ENCODE data around the gene DHX29.

DHX29 gene

DNA sequence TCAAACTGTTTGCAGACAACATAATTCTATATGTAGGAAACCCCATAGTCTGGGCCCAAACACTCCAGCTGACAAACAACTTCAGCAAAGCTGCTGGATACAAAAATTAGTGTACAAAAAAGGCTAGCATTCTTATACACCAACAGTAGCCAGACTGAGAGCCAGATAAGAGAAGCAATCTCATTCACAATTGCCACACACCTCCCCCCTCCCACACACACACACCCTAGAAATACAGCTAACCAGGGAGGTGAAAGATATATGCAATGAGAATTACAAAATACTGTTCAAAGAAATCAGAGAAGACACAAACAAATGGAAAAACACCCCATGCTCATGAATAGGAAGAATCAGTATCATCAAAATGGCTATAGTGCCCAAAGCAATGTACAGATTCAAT lies 9.3 kb upstream of the DHX29 start:
- DNase-seq (ENCODE audit: low read depth) = no peak
- TF ChIP-seq, protein P1, sequence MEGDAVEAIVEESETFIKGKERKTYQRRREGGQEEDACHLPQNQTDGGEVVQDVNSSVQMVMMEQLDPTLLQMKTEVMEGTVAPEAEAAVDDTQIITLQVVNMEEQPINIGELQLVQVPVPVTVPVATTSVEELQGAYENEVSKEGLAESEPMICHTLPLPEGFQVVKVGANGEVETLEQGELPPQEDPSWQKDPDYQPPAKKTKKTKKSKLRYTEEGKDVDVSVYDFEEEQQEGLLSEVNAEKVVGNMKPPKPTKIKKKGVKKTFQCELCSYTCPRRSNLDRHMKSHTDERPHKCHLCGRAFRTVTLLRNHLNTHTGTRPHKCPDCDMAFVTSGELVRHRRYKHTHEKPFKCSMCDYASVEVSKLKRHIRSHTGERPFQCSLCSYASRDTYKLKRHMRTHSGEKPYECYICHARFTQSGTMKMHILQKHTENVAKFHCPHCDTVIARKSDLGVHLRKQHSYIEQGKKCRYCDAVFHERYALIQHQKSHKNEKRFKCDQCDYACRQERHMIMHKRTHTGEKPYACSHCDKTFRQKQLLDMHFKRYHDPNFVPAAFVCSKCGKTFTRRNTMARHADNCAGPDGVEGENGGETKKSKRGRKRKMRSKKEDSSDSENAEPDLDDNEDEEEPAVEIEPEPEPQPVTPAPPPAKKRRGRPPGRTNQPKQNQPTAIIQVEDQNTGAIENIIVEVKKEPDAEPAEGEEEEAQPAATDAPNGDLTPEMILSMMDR (IDR thresholded peaks at IDR 0.05; ENCODE audit: low read depth, low read length, missing control alignments) = no peak

DNA sequence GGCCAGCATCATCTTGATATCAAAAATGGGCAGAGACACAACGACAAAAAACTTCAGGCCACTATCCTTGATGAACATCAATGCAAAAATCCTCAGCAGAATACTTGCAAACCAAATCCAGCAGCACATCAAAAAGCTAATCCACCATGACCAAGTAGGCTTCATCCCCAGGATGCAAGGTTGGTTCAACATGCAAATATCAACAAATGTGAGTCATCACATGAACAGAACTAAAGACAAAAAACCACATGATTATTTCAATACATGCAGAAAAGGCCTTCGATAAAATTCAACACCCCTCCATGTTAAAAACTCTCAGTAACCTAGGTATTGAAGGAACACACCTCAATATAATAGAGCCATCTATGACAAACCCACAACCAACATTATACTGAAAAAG lies 8.8 kb upstream of the DHX29 start:
- no peak overlapping the region for H3K4me3 ChIP-seq (ENCODE audit: low read depth, low read length)
- TF ChIP-seq, protein P1 (IDR thresholded peaks at IDR 0.05; ENCODE audit: low read depth, low read length, missing control alignments) = no peak
- no peak for DNase-seq (ENCODE audit: low read depth)

More for the DNA sequence above, 9.3 kb upstream of the DHX29 start:
- no peak overlapping the region for H3K4me3 ChIP-seq (ENCODE audit: low read depth, low read length)

DNA sequence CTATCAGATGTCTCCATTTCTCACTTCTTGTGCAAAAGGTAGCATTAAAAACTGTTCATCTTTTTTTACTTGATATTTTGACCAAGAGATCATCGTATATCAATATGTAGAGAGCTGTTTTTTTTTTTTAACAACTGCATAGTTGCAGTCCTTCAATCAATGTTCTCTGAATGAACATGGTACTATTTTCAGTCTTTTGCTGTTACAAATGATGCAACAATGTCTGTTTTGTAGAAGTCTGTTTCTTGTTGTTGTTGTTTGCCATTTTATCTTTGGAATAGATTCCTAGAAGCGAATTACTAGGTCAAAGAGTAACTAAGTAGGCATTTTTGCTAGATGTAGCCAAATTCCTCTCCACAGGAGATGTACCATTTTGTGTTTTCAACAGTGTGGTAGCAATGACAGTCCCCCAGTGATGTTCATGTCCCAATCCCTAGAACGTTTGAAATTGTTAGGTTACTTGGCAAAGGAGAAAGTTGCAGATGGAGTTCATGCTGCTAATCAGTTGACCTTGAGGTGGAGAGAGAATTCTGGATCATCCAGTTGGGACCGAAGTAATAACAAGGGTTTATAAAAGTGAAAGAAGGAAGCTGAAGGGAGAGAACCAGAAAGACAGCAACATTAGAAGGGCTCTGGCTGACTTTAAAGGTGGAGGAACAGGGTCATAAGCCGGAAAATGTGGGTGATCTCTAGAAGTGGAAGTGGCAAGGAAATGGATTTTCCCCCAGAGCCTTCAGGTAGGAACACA lies 6.5 kb upstream of the DHX29 start:
- no peak for DNase-seq (ENCODE audit: low read depth)
- H3K4me3 ChIP-seq (ENCODE audit: low read depth, low read length) = no peak overlapping the region
- TF ChIP-seq, protein P1 (IDR thresholded peaks at IDR 0.05; ENCODE audit: low read depth, low read length, missing control alignments) = no peak

DNA sequence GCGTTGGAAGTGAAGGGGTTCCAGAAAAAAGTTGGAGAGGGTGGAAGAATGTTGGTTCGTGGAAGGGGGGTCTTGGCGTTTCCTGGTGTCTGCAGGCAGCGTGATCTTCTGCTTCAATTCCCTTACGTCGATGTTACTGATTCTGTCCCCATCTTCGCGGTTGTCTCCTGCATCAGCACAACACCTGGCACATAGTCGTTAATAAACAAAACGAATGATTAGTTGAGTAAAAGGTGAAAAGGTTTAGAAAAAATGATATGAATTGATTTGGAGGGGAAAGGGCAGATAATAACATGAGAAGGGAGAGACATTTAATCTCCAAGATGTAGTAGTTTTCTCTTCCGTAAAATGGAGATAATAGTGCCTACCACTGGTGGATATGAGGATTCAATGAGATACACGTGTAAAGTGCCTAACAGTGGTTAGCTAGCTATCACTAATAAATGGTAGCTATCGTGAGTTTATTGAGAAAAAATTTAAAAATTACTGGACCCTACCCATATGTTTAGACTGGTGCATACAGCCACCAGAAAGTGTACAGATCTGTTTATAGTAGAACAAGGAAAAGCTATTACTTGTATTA lies 851 bp upstream of the DHX29 start:
- H3K4me3 ChIP-seq (ENCODE audit: low read depth, low read length) = peak overlapping the region; percentile 79
- no peak for DNase-seq (ENCODE audit: low read depth)
- TF ChIP-seq, protein P1 (IDR thresholded peaks at IDR 0.05; ENCODE audit: low read depth, low read length, missing control alignments) = peak; percentile 16

DNA sequence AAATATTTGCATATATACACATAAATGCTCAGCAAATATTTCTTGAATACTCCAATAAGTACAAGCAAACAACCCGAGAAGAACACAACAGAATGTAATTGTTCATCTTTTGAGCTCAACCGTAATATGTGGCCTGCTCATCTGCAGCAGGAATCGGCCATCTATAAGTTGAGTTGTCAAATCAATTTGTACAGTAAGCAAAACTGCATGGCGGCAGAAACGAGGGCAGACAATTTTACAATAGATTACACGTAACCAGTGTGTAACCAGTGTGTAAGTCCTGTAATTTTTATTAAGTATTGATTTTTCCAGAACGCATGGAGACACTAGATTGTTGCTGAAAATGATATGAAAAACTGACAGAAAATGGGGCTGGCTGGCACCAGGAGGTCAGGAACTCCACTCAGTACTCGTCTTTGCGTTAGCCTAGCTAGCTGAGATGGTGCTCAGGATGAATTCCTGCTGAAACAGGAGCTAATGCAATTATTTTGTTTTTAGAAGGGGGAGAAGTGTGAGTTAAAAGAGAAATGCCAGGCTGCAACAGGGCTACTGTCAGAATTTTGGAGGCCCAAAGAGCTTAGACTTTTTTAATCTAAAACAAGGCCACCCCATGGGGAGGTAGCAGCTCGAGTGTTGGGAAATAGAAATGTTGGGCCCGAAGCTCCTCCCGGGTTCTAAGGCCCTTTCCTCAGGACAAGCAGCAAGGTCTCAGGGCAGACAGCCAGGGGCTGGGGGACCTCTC lies 682 bp downstream of the DHX29 start:
- peak overlapping the region; percentile 79 for H3K4me3 ChIP-seq (ENCODE audit: low read depth, low read length)
- DNase-seq (ENCODE audit: low read depth) = no peak
- TF ChIP-seq, protein P1 (IDR thresholded peaks at IDR 0.05; ENCODE audit: low read depth, low read length, missing control alignments) = no peak

DNA sequence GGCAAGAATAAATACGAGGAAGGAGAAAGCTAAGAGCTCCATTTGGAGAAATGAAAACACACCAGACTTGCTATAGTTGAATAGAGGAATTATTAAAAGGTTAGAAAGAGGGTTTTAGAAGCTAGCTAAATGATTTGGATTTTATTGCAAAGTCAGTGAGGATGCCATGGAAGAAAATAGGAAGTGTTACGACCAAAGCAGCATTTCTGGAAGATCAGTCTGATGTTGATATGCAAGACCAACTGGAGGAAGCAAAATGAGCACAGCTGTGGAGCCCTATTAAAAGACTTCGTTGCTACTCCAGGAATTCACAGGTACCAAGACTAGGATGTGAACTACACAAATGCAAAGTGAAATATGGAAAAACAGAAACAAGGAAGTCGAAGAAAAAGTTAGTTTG lies 2.1 kb downstream of the DHX29 start:
- no peak for DNase-seq (ENCODE audit: low read depth)
- TF ChIP-seq, protein P1 (IDR thresholded peaks at IDR 0.05; ENCODE audit: low read depth, low read length, missing control alignments) = no peak
- no peak overlapping the region for H3K4me3 ChIP-seq (ENCODE audit: low read depth, low read length)
